SK-N-SH (cell line): ENCODE measurements around the gene MACROD2. TPM values are rescaled to one million over a fixed set of nuclear protein-coding genes. Genes with fewer than 3 reads are reported as not detected.

ENCODE experiments used
- CTCF ChIA-PET: fragments of 300-600, 350-600 bp; formaldehyde crosslinking; extraction: SDS; loops from one replicate; lab custom pipeline; 2021; lab: Yijun Ruan, JAX
- POLR2A ChIA-PET: fragments of 350-600 bp; sonication (Branson Sonifier 250); formaldehyde crosslinking; extraction: SDS; loops from one replicate; lab custom pipeline; 2020; ENCODE audit warnings: antibody characterized with exemption, inconsistent platforms; lab: Yijun Ruan, JAX
- DNase-seq: peaks from one replicate; pipeline ENCODE4 v3.0.0; 2012
- H2AFZ ChIP-seq: fragments of 200-600 bp; sonication (generic); 2 replicates; pipeline ENCODE4 v1.8.1; 2016; ENCODE audit warnings: antibody characterized with exemption, mild to moderate bottlenecking, low read depth
- H3F3A ChIP-seq: fragments of 200-600 bp; sonication (generic); replicated peaks from 2 replicates; pipeline ENCODE3; 2016; ENCODE audit warnings: antibody characterized with exemption, mild to moderate bottlenecking; ENCODE audit not compliant: insufficient read depth
- H3K27ac ChIP-seq, 2 experiments: fragments of 200-500 bp in 1 of 2; fragments of 200-600 bp in 1 of 2; sonication (Bioruptor generic) in 1 of 2; sonication (generic), shearing (Covaris generic) in 1 of 2; 2 replicates each; pipeline versions ENCODE4 v1.5.1 to v1.6.1; 2014 to 2016; ENCODE audit warnings: low read depth in 2 of 2, inconsistent platforms in 1 of 2, low read length in 1 of 2, mild to moderate bottlenecking in 1 of 2, mixed read lengths in 1 of 2
- H3K27me3 ChIP-seq: fragments of 200-600 bp; sonication (generic), shearing (Covaris generic); 2 replicates; pipeline ENCODE4 v1.6.1; 2016; ENCODE audit warnings: mixed run types; ENCODE audit not compliant: insufficient read depth
- H3K36me3 ChIP-seq, 2 experiments: fragments of 200-500 bp in 1 of 2; fragments of 200-600 bp in 1 of 2; sonication (Bioruptor generic) in 1 of 2; sonication (generic) in 1 of 2; replicated peaks in 1 of 2; 2 replicates each; pipeline versions ENCODE3 to v1.5.1; 2014 to 2016; ENCODE audit warnings: low read length in 1 of 2, mild to moderate bottlenecking in 1 of 2; ENCODE audit not compliant: insufficient read depth in 2 of 2, control insufficient read depth in 1 of 2
- H3K4me1 ChIP-seq, 2 experiments: fragments of 200-500 bp in 1 of 2; fragments of 200-600 bp in 1 of 2; sonication (Bioruptor generic) in 1 of 2; sonication (generic), shearing (Covaris generic) in 1 of 2; 2 replicates each; pipeline versions ENCODE4 v1.5.1 to v1.6.1; 2014 to 2016; ENCODE audit warnings: low read depth in 1 of 2, low read length in 1 of 2, mixed run types in 1 of 2; ENCODE audit not compliant: insufficient read depth in 2 of 2, control insufficient read depth in 1 of 2
- H3K4me2 ChIP-seq: fragments of 200-600 bp; sonication (generic), shearing (Covaris generic); 2 replicates; pipeline ENCODE4 v1.6.1; 2017; ENCODE audit warnings: mixed run types
- H3K4me3 ChIP-seq, 2 experiments: fragments of 200-500 bp in 1 of 2; fragments of 200-600 bp in 1 of 2; sonication (Bioruptor generic) in 1 of 2; sonication (generic), shearing (Covaris generic) in 1 of 2; 2 replicates each; pipeline versions ENCODE4 v1.5.1 to v1.8.1; 2014 to 2016; ENCODE audit warnings: low read depth in 2 of 2, inconsistent platforms in 1 of 2, low read length in 1 of 2, mild to moderate bottlenecking in 1 of 2, mixed read lengths in 1 of 2, moderate library complexity in 1 of 2
- H3K79me2 ChIP-seq: fragments of 200-600 bp; sonication (generic); 2 replicates; pipeline ENCODE4 v1.8.1; 2017; ENCODE audit warnings: mild to moderate bottlenecking; ENCODE audit not compliant: insufficient read depth
- H3K9ac ChIP-seq: fragments of 200-600 bp; sonication (generic); 2 replicates; pipeline ENCODE4 v1.6.1; 2017; ENCODE audit warnings: mixed run types
- H3K9me2 ChIP-seq: fragments of 200-600 bp; sonication (generic); 2 replicates; pipeline ENCODE4 v1.6.1; 2017; ENCODE audit warnings: mixed run types
- H3K9me3 ChIP-seq: fragments of 200-600 bp; sonication (generic); 2 replicates; pipeline ENCODE4 v1.6.1; 2017; ENCODE audit warnings: mixed run types, mild to moderate bottlenecking, moderate library complexity
- H4K20me1 ChIP-seq: fragments of 200-600 bp; sonication (generic); 2 replicates; pipeline ENCODE4 v1.6.1; 2017; ENCODE audit warnings: mild to moderate bottlenecking, mixed run types; ENCODE audit not compliant: insufficient read depth
- CHD2 ChIP-seq: fragments of 150-350 bp; IDR thresholded peaks from 2 replicates; pipeline ENCODE4 v1.6.1; 2018; ENCODE audit warnings: low read length; ENCODE audit not compliant: partially characterized antibody
- CTCF ChIP-seq: fragments of 200-600 bp; sonication (generic); IDR thresholded peaks from 2 replicates; pipeline ENCODE4 v1.6.1; 2017; ENCODE audit warnings: antibody characterized with exemption, mild to moderate bottlenecking, moderate library complexity
- ELF1 ChIP-seq: IDR thresholded peaks from 2 replicates; pipeline ENCODE4 v1.4.0; 2012
- JUND ChIP-seq: IDR thresholded peaks from 2 replicates; pipeline ENCODE4 v1.4.0; 2012
- MAX ChIP-seq: IDR thresholded peaks from 2 replicates; pipeline ENCODE4 v1.4.0; 2012; ENCODE audit warnings: low read depth
- MEF2A ChIP-seq: IDR thresholded peaks from 2 replicates; pipeline ENCODE4 v1.4.0; 2012; ENCODE audit warnings: low read depth, borderline replicate concordance
- NFIC ChIP-seq: IDR thresholded peaks from 2 replicates; pipeline ENCODE4 v1.4.0; 2012; ENCODE audit warnings: borderline replicate concordance
- PBX3 ChIP-seq: IDR thresholded peaks from 2 replicates; pipeline ENCODE4; 2012
- REST ChIP-seq: IDR thresholded peaks from 2 replicates; pipeline ENCODE4 v1.6.1; 2012; ENCODE audit warnings: mild to moderate bottlenecking, low read depth, low read length, moderate library complexity
- RXRA ChIP-seq: IDR thresholded peaks from 2 replicates; pipeline ENCODE4 v1.4.0; 2012; ENCODE audit warnings: low read depth, mild to moderate bottlenecking, borderline replicate concordance
- SMC3 ChIP-seq: IDR thresholded peaks from 2 replicates; pipeline ENCODE4 v1.6.1; 2012; ENCODE audit warnings: low read depth, low read length, improper control_type of control experiment
- WGBS: methylation state at CpG from one replicate; pipeline ENCODE4 v1.1.6; 2017; ENCODE audit warnings: low lambda C conversion rate; 5-methylcytosine and 5-hydroxymethylcytosine counted together
- polyA plus RNA-seq, 3 experiments: library from polyadenylated mRNA; depleted of rRNA; stranded (reverse); fragments of >200 nt; gene quantifications; 2 replicates each; pipeline ENCODE4 v1.2.3, GENCODE V29; 2012

Gene MACROD2
- polyA plus RNA-seq, 1 of the 3 experiments (the other 2 are of a cell fraction): 0.33 TPM

GRCh38 chr20:16069389-16070010, 2074.2 kb downstream of the MACROD2 start:
- H3K4me2 ChIP-seq: no peak overlapping the region
- H3K4me3 ChIP-seq: no peak overlapping the region
- CTCF ChIA-PET: interaction anchor here (1.3 kb wide), 1 partner anchor 17 kb away, joined by 3 read pairs; no protein-coding TSS in a partner anchor
- H2AFZ ChIP-seq: no peak overlapping the region
- H3F3A ChIP-seq: no peaks in the 10 kb centered on the region
- no peaks in the 10 kb centered on the region for H3K27me3 ChIP-seq
- H3K27ac ChIP-seq: no peak overlapping the region
- WGBS: 100% methylated on average over 1 of the region's 1 CpG
- H4K20me1 ChIP-seq: no peaks in the 10 kb centered on the region
- DNase-seq: no peak
- POLR2A ChIA-PET: no interaction called here
- H3K4me1 ChIP-seq: peaks cover 0 to 18% of the 10 kb centered on the region in 2 experiments; a peak in 1 of 4 replicates
- H3K36me3 ChIP-seq: no peaks in the 10 kb centered on the region
- H3K9ac ChIP-seq: no peak overlapping the region
- TF ChIP-seq SMC3: no peak
- no peak for TF ChIP-seq NFIC
- no peak for TF ChIP-seq ELF1
- TF ChIP-seq MAX: no peak
- no peak for TF ChIP-seq MEF2A
- TF ChIP-seq RXRA: no peak
- TF ChIP-seq PBX3: no peak
- no peak for TF ChIP-seq CTCF
- TF ChIP-seq REST: no peak
- TF ChIP-seq JUND: no peak
- no peak for TF ChIP-seq CHD2
- H3K9me3 ChIP-seq: no peaks in the 10 kb centered on the region
- no peaks in the 10 kb centered on the region for H3K9me2 ChIP-seq
- H3K79me2 ChIP-seq: no peaks in the 10 kb centered on the region
